GM12878 (cell line): ENCODE data around the gene AGBL4. TPM values are rescaled to one million over a fixed set of nuclear protein-coding genes. Genes with fewer than 3 reads are reported as not detected.

ENCODE experiments used
- ATAC-seq: fragments of 200-7000 bp; cut with Tn5 transposase; 3 replicates; pipeline ENCODE4 v1.9.1; 2020; ENCODE audit warnings: mild to moderate bottlenecking, moderate library complexity
- BruUV-seq: library from RNA; stranded (reverse); fragments of 400-500 nt; replicated peaks from 2 replicates; lab custom pipeline; 2021; lab: Mats Ljungman, UMichigan
- CTCF ChIA-PET: fragments of 300-600 bp; sonication (Branson Sonifier 250); formaldehyde crosslinking; extraction: SDS; loops from one replicate; lab custom pipeline; 2021; ENCODE audit warnings: inconsistent platforms; lab: Yijun Ruan, JAX
- POLR2A ChIA-PET: fragments of 350-600 bp; formaldehyde crosslinking; extraction: SDS; loops from one replicate; lab custom pipeline; 2021; ENCODE audit warnings: inconsistent platforms; lab: Charles Lee
- RAD21 ChIA-PET: fragments of 300-600 bp; sonication (Branson Sonifier 250); formaldehyde crosslinking; loops from one replicate; lab custom pipeline; 2023; ENCODE audit warnings: antibody characterized with exemption; ENCODE audit not compliant: unreplicated experiment; lab: Charles Lee
- SMC1A ChIA-PET: fragments of 300-600 bp; sonication (Branson Sonifier 250); formaldehyde crosslinking; loops from one replicate; lab custom pipeline; 2023; ENCODE audit not compliant: unreplicated experiment, uncharacterized antibody; lab: Charles Lee
- DNase-seq: peaks from one replicate; pipeline ENCODE4 v3.0.0-alpha.2; 2011; ENCODE audit warnings: low read depth, low spot score
- FAIRE-seq: peaks from 3 replicates; lab custom pipeline; 2011; peaks lifted over from hg19 to GRCh38; lab: Jason Lieb, UNC
- H2AFZ ChIP-seq: 2 replicates; pipeline ENCODE4 v1.6.0; 2011; ENCODE audit warnings: low read depth, low read length, control low read depth; ENCODE audit not compliant: control insufficient read depth
- H3K27ac ChIP-seq: 2 replicates; pipeline ENCODE4 v1.5.1; 2011; ENCODE audit warnings: control low read depth; ENCODE audit not compliant: control insufficient read depth, insufficient read depth
- H3K27me3 ChIP-seq, 2 experiments: replicated peaks in 1 of 2; 2 replicates each; pipeline versions ENCODE4 v1.6.0 to v1.6.1; 2011; ENCODE audit warnings: low read length in 1 of 2; ENCODE audit not compliant: control insufficient read depth in 2 of 2, insufficient read depth in 2 of 2
- H3K36me3 ChIP-seq, 2 experiments: 2 replicates each; pipeline ENCODE4 v1.5.1; 2011; ENCODE audit warnings: low read length in 1 of 2; ENCODE audit not compliant: control insufficient read depth in 2 of 2, insufficient read depth in 2 of 2
- H3K4me1 ChIP-seq: 2 replicates; pipeline ENCODE4 v1.6.1; 2011; ENCODE audit warnings: mild to moderate bottlenecking, low read length, moderate library complexity, mixed read lengths; ENCODE audit not compliant: control insufficient read depth, insufficient read depth
- H3K4me2 ChIP-seq: 2 replicates; pipeline ENCODE4 v1.6.0; 2011; ENCODE audit warnings: control low read depth; ENCODE audit not compliant: control insufficient read depth, insufficient read depth
- H3K4me3 ChIP-seq: fragments of 200-600 bp; sonication (generic); 2 replicates; pipeline ENCODE4 v1.5.1; 2016
- H3K79me2 ChIP-seq: 2 replicates; pipeline ENCODE4 v1.6.0; 2011; ENCODE audit warnings: low read length; ENCODE audit not compliant: control insufficient read depth, insufficient read depth
- H3K9ac ChIP-seq: 2 replicates; pipeline ENCODE4 v1.8.0; 2011; ENCODE audit warnings: low read length, control low read depth, mixed read lengths; ENCODE audit not compliant: control insufficient read depth, insufficient read depth
- H3K9me3 ChIP-seq: replicated peaks from 3 replicates; pipeline ENCODE4 v1.5.1; 2011; ENCODE audit warnings: mild to moderate bottlenecking, low read length; ENCODE audit not compliant: control insufficient read depth, insufficient read depth
- H4K20me1 ChIP-seq: 2 replicates; pipeline ENCODE4 v1.6.0; 2011; ENCODE audit not compliant: control insufficient read depth, insufficient read depth
- CHD4 ChIP-seq: fragments of 200-600 bp; sonication (generic); IDR thresholded peaks from 2 replicates; pipeline ENCODE4 v1.6.1; 2016; ENCODE audit warnings: mild to moderate bottlenecking
- HDAC6 ChIP-seq: fragments of 200-600 bp; sonication (generic); IDR thresholded peaks from one replicate; pipeline ENCODE4 v1.8.0; 2017; ENCODE audit warnings: antibody characterized with exemption; ENCODE audit not compliant: unreplicated experiment
- JUNB ChIP-seq: IDR thresholded peaks from 2 replicates; pipeline ENCODE4 v1.6.1; 2016; ENCODE audit warnings: antibody characterized with exemption, mild to moderate bottlenecking
- PBX3 ChIP-seq: IDR thresholded peaks from 2 replicates; pipeline ENCODE4 v1.6.1; 2011; ENCODE audit warnings: mild to moderate bottlenecking, low read depth, low read length, moderate library complexity; ENCODE audit not compliant: insufficient replicate concordance
- POLR2A ChIP-seq: IDR thresholded peaks from 2 replicates; pipeline ENCODE4 v1.6.1; 2011; ENCODE audit warnings: low read depth, mild to moderate bottlenecking, low read length
- SP1 ChIP-seq: IDR thresholded peaks from one replicate; pipeline ENCODE4 v1.6.1; 2011; ENCODE audit warnings: low read depth, low read length
- SREBF2 ChIP-seq: IDR thresholded peaks from 2 replicates; pipeline ENCODE4 v1.6.1; 2012; ENCODE audit warnings: mild to moderate bottlenecking, low read length
- ZBTB11 ChIP-seq: fragments of 450-650 bp; formaldehyde crosslinking; IDR thresholded peaks from 2 replicates; pipeline ENCODE4 v1.5.0; 2022; ENCODE audit warnings: mild to moderate bottlenecking, missing genetic modification characterization
- ZBTB40 ChIP-seq: fragments of 450-650 bp; IDR thresholded peaks from 2 replicates; pipeline ENCODE4 v1.6.1; 2016; ENCODE audit warnings: mild to moderate bottlenecking, moderate library complexity, borderline replicate concordance
- ZNF217 ChIP-seq: fragments of 450-650 bp; IDR thresholded peaks from 2 replicates; pipeline ENCODE4 v1.6.1; 2017; ENCODE audit warnings: antibody characterized with exemption, mild to moderate bottlenecking
- WGBS: methylation state at CpG from one replicate; pipeline ENCODE4 v1.1.6; 2016; ENCODE audit warnings: low lambda C conversion rate; ENCODE audit not compliant: insufficient replicate concordance, insufficient coverage; ENCODE audit errors: missing lambda C conversion rate; 5-methylcytosine and 5-hydroxymethylcytosine counted together
- in situ Hi-C: fragments of 300-500 bp; cut with MboI; formaldehyde crosslinking; loops from 9 replicates; pipeline ENCODE4 v1.14.3; 2018; ENCODE audit warnings: mixed read lengths
- intact Hi-C: fragments of 100-400 bp; cut with micrococcal nuclease; formaldehyde crosslinking; loops from one replicate; pipeline ENCODE4 v1.14.2; 2022; ENCODE audit not compliant: unreplicated experiment
- polyA plus RNA-seq, 11 experiments: library from polyadenylated mRNA; depleted of rRNA in 4 of 11; unstranded in 6 of 11; stranded (reverse) in 5 of 11; fragments of >200 nt; fragmentation: Nextera tagmentation in 4 of 11; fragmentation: Illumina TruSeq in 1 of 11; extraction: Ambion mirVana in 4 of 11; extraction: Trizol in 1 of 11; gene quantifications; 1 replicate in 1 of 11; 2 replicates in 10 of 11; pipeline versions ENCODE4 v1.2.1 to v1.2.3, GENCODE V29; 2011 to 2016; ENCODE audit warnings: inconsistent platforms in 2 of 11, missing spikeins in 2 of 11, low read depth in 1 of 11
- total RNA-seq, 4 experiments: library from RNA; depleted of rRNA in 3 of 4; stranded (reverse); fragments of >200 nt in 3 of 4; fragmentation: Illumina TruSeq in 1 of 4; extraction: Trizol in 1 of 4; gene quantifications; 2 replicates each; pipeline versions ENCODE4 v1.2.1 to v1.2.3, GENCODE V29; 2013 to 2021

AGBL4 gene
- total and polyA plus RNA-seq, 10 of the 15 experiments (the other 5 are each of a cell fraction or from before 2014, with no cell fraction given), result 0.31 TPM; not detected in 9

- BruUV-seq, result no TSS peak
- in situ Hi-C loops, result no loop called here
- Histone ChIP-seq H3K27me3 (no peaks in the 10 kb centered on the region; a peak in 1 of 4 replicates), H3K4me2 (no peak overlapping the region), H3K79me2 (no peaks in the 10 kb centered on the region), H4K20me1 (no peaks in the 10 kb centered on the region; the same call in 1 of the 2 replicates), H2AFZ (no peak overlapping the region), H3K4me3 (no peak overlapping the region), H3K9me3 (no peaks in the 10 kb centered on the region), H3K4me1 (no peaks in the 10 kb centered on the region), H3K36me3 (no peaks in the 10 kb centered on the region), H3K9ac (no peak overlapping the region), H3K27ac (no peak overlapping the region)
- intact Hi-C loops, result no loop called here
- ATAC-seq (no peak), DNase-seq (no peak), FAIRE-seq (no peak)
- TF ChIP-seq HDAC6 (no peak), POLR2A (no peak), CHD4 (no peak), PBX3 (no peak), ZNF217 (no peak), SP1 (no peak), ZBTB40 (no peak), ZBTB11 (CRISPR knock-in tag) (no peak), JUNB (no peak), SREBF2 (no peak)
- ChIA-PET CTCF (interaction anchor here (1.7 kb wide), 1 partner anchor 22 kb away, joined by 4 read pairs; no protein-coding TSS in a partner anchor), POLR2A (no interaction called here), SMC1A (no interaction called here), RAD21 (no interaction called here)
- WGBS, result 9% methylated on average over 4 of the region's 4 CpGs
These were observed 1305.0 kb downstream of the AGBL4 start for GRCh38 chr1:48718705-48719104.
